ENCODE results near the gene TUBG2. TPM values are rescaled to one million over a fixed set of nuclear protein-coding genes. Genes with fewer than 3 reads are reported as not detected.

TUBG2 gene
- total RNA-seq, 1 donor from 2014 or later = 22.1 TPM

DNA sequence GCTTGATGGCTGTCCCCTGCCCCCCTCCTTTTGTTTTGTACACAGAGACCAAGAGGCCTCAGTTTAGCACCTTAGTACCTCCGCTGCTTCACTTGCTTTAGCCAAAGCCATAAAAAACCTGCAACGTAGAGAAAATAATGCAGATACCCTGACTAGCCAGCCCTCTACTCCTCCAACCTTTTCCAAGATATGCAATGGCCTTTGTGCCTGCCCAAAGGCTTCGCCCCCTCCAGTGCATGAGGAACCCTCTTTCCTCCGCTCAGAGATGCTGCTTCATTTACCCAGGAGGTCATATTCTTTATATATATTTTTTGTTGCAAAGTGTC is 40.3 kb downstream of the TUBG2 start:
- DNase-seq = no peak
- Mint-ChIP-seq H3K36me3 (ENCODE audit: unreplicated experiment) (no peaks in the 10 kb centered on the region), H3K27ac (ENCODE audit: unreplicated experiment) (no peak overlapping the region), H3K27me3 (ENCODE audit: unreplicated experiment) (peaks cover 8% of the 10 kb centered on the region), H3K9me3 (ENCODE audit: unreplicated experiment) (peaks cover 3% of the 10 kb centered on the region), H3K4me3 (ENCODE audit: unreplicated experiment) (no peak overlapping the region), H3K4me1 (ENCODE audit: low read depth, unreplicated experiment) (peaks cover 6% of the 10 kb centered on the region)
- TF ChIP-seq, protein P1, sequence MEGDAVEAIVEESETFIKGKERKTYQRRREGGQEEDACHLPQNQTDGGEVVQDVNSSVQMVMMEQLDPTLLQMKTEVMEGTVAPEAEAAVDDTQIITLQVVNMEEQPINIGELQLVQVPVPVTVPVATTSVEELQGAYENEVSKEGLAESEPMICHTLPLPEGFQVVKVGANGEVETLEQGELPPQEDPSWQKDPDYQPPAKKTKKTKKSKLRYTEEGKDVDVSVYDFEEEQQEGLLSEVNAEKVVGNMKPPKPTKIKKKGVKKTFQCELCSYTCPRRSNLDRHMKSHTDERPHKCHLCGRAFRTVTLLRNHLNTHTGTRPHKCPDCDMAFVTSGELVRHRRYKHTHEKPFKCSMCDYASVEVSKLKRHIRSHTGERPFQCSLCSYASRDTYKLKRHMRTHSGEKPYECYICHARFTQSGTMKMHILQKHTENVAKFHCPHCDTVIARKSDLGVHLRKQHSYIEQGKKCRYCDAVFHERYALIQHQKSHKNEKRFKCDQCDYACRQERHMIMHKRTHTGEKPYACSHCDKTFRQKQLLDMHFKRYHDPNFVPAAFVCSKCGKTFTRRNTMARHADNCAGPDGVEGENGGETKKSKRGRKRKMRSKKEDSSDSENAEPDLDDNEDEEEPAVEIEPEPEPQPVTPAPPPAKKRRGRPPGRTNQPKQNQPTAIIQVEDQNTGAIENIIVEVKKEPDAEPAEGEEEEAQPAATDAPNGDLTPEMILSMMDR (IDR thresholded peaks at IDR 0.05; ENCODE audit: partially characterized antibody, unreplicated experiment) = no peak

DNA sequence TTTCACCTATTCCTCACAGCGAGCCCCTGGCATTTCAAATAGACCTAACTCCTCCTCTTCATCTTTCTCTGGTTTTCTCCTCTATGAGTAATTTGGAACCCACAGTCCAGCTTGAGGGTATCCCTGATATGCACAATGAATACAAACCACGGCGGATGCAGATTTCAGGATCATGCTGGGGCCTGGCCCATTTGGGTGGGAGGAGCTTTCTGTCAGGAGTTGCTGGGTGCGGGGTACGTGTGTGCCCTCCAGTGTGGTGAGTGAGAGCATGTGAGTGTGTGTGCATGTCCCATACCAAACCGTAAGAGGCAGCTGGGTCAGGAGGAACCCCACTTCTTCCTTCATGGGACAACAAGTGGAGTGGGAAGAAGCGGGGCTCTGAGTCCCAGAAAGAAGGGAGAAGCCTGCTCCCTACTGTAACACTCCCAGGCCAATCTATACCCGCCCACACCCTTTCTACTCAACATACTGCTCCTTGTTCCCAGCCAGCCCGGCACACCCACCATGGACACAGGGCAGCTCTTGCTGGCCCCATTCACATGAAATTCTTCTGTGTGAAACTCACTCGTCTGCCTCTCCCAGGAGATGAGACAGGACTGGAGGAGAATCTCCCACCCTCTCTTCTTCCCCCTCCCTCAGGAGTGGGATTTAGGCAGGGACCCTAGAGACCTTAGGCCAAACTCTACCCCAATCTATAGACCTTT is 41.7 kb downstream of the TUBG2 start:
- Mint-ChIP-seq H3K4me3 (ENCODE audit: unreplicated experiment) (no peak overlapping the region), H3K27me3 (ENCODE audit: unreplicated experiment) (peaks cover 8% of the 10 kb centered on the region), H3K9me3 (ENCODE audit: unreplicated experiment) (peaks cover 3% of the 10 kb centered on the region), H3K36me3 (ENCODE audit: unreplicated experiment) (no peaks in the 10 kb centered on the region), H3K27ac (ENCODE audit: unreplicated experiment) (no peak overlapping the region), H3K4me1 (ENCODE audit: low read depth, unreplicated experiment) (peaks cover 6% of the 10 kb centered on the region)
- TF ChIP-seq, protein P1 (IDR thresholded peaks at IDR 0.05; ENCODE audit: partially characterized antibody, unreplicated experiment) = no peak
- no peak for DNase-seq

DNA sequence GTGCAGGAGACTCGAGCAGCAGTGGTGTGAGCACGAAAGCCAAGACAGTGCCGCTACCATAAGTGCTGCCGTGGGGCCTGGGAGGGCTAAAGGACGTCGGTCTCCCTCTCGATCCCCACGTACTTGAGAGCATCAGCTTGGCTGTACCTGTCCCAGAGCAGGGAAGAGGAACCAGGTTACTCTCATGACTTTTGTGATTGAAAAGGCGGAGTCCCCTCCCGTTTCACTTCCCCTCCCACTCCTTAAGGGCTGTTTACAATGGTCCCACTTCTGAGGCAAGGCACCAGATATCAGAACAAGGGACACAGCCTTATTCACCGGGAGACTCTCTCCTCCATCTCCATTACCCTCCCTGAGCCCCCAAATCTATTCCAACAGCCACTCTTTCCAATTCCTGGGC is 43.4 kb downstream of the TUBG2 start:
- Mint-ChIP-seq H3K9me3 (ENCODE audit: unreplicated experiment) (peaks cover 6% of the 10 kb centered on the region), H3K36me3 (ENCODE audit: unreplicated experiment) (no peaks in the 10 kb centered on the region), H3K27me3 (ENCODE audit: unreplicated experiment) (peaks cover 8% of the 10 kb centered on the region), H3K4me1 (ENCODE audit: low read depth, unreplicated experiment) (peaks cover 6% of the 10 kb centered on the region), H3K4me3 (ENCODE audit: unreplicated experiment) (no peak overlapping the region), H3K27ac (ENCODE audit: unreplicated experiment) (no peak overlapping the region)
- no peak for DNase-seq
- TF ChIP-seq, protein P1 (IDR thresholded peaks at IDR 0.05; ENCODE audit: partially characterized antibody, unreplicated experiment) = no peak

DNA sequence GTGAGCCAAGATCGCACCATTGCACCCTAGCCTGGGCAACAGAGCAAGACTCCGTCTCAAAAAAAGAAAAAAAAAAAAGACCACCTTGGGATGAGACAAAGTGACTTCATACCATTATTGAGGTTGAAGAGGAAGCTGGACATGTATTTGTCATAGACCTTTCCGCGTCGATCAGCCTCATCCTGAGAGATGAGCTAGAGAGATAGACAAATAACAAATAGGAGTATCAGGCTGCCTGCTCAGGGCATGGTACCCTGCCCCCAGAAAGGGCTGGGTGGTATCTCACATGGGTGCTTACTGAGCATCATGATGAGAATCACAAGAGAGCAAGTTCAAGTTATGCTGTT is 45.4 kb downstream of the TUBG2 start:
- Mint-ChIP-seq H3K4me3 (ENCODE audit: unreplicated experiment) (no peak overlapping the region), H3K27ac (ENCODE audit: unreplicated experiment) (no peak overlapping the region), H3K27me3 (ENCODE audit: unreplicated experiment) (peaks cover 8% of the 10 kb centered on the region), H3K36me3 (ENCODE audit: unreplicated experiment) (no peaks in the 10 kb centered on the region), H3K4me1 (ENCODE audit: low read depth, unreplicated experiment) (peaks cover 11% of the 10 kb centered on the region), H3K9me3 (ENCODE audit: unreplicated experiment) (peaks cover 8% of the 10 kb centered on the region)
- TF ChIP-seq, protein P1 (IDR thresholded peaks at IDR 0.05; ENCODE audit: partially characterized antibody, unreplicated experiment) = no peak
- no peak for DNase-seq

DNA sequence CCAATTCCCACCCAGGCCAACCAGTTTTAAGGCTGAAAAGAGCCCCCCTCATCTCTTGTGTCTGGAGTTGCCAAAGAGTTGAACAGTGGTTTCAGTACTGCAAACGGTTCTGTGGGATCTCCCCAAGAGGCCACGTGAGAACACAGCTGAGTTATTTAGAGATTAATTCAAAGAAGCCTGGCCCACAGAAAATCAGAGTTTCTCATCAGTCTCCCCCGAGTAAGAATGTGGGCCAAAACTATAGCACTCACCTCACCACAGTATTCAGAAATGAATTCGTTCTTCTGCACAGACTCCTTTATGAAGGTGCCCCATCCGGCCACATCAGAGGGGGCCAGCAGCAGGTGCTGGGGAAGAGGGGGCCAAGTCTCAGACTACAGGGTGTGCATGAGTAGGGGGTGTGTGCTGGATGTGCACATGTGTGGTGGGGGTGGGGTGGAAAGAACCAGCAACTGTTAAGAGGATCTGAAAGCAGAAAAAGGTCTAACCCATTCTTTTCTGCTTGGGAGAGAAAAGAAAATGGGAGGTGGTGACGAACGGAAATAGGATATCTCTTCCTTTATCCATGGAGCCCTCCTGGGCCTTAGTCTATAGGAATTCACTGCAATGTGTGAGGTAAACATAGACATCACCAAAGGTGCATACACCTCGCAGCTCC is 45.9 kb downstream of the TUBG2 start:
- Mint-ChIP-seq H3K9me3 (ENCODE audit: unreplicated experiment) (peaks cover 13% of the 10 kb centered on the region), H3K4me3 (ENCODE audit: unreplicated experiment) (peak overlapping the region; percentile 9), H3K27ac (ENCODE audit: unreplicated experiment) (no peak overlapping the region), H3K36me3 (ENCODE audit: unreplicated experiment) (no peaks in the 10 kb centered on the region), H3K4me1 (ENCODE audit: low read depth, unreplicated experiment) (peaks cover 10% of the 10 kb centered on the region), H3K27me3 (ENCODE audit: unreplicated experiment) (peaks cover 10% of the 10 kb centered on the region)
- TF ChIP-seq, protein P1 (IDR thresholded peaks at IDR 0.05; ENCODE audit: partially characterized antibody, unreplicated experiment) = no peak
- no peak for DNase-seq
